HEK293 (cell line): Measurements from ENCODE around the gene ABHD8.

Experiments
- CTCF ChIA-PET: fragments of 350-600 bp; formaldehyde crosslinking; extraction: SDS; loops from one replicate; lab custom pipeline; 2021; ENCODE audit warnings: antibody characterized with exemption; lab: Yijun Ruan, JAX
- POLR2A ChIA-PET: fragments of 300-600 bp; formaldehyde crosslinking; extraction: SDS; loops from one replicate; lab custom pipeline; 2020; ENCODE audit warnings: antibody characterized with exemption, inconsistent platforms; lab: Yijun Ruan, JAX
- H3K27ac ChIP-seq: fragments of 200-500 bp; sonication (Bioruptor generic); 2 replicates; pipeline ENCODE4 v1.5.1; 2014; ENCODE audit warnings: low read depth, low read length, control low read depth, inconsistent platforms; ENCODE audit errors: extremely low read depth
- H3K36me3 ChIP-seq, 2 experiments: fragments of 200-500 bp in 1 of 2; sonication (Bioruptor generic) in 1 of 2; 1 replicate in 1 of 2; 2 replicates in 1 of 2; pipeline ENCODE4 v1.5.1; 2014 to 2017; ENCODE audit warnings: inconsistent platforms in 2 of 2, low read length in 2 of 2; ENCODE audit not compliant: control insufficient read depth in 2 of 2, insufficient read depth in 1 of 2
- H3K4me1 ChIP-seq: fragments of 200-500 bp; sonication (Bioruptor generic); 2 replicates; pipeline ENCODE4 v1.5.1; 2014; ENCODE audit warnings: mild to moderate bottlenecking, low read length, inconsistent platforms; ENCODE audit not compliant: control insufficient read depth, insufficient read depth
- H3K4me3 ChIP-seq: 2 replicates; pipeline ENCODE4 v1.5.1; 2011; ENCODE audit warnings: low read depth, mild to moderate bottlenecking, control low read depth, low read length, moderate library complexity
- H3K9me3 ChIP-seq: fragments of 200-500 bp; sonication (Bioruptor generic); 2 replicates; pipeline ENCODE4 v1.5.1; 2014; ENCODE audit warnings: low read depth, low read length, inconsistent platforms; ENCODE audit not compliant: control insufficient read depth, insufficient read depth
- GLI2 ChIP-seq: fragments of 450-650 bp; formaldehyde crosslinking; IDR thresholded peaks from 2 replicates; pipeline ENCODE4; 2017; ENCODE audit warnings: missing biosample characterization, missing genetic modification characterization, low read depth, borderline replicate concordance
- KLF7 ChIP-seq: fragments of 450-650 bp; formaldehyde crosslinking; IDR thresholded peaks from 2 replicates; pipeline ENCODE4 v1.5.1; 2016; ENCODE audit warnings: missing biosample characterization, missing genetic modification characterization, borderline replicate concordance
- KLF8 ChIP-seq: fragments of 450-650 bp; formaldehyde crosslinking; IDR thresholded peaks from 2 replicates; pipeline ENCODE4 v1.5.1; 2016; ENCODE audit warnings: missing biosample characterization, missing genetic modification characterization
- MEIS1 ChIP-seq: sonication (generic); formaldehyde crosslinking; IDR thresholded peaks from 2 replicates; pipeline ENCODE4 v1.8.1; 2022; ENCODE audit warnings: missing genetic modification reagents, mild to moderate bottlenecking, borderline replicate concordance
- TRIM28 ChIP-seq: IDR thresholded peaks from 2 replicates; pipeline ENCODE4 v1.6.1; 2011; ENCODE audit warnings: low read length, control low read depth, borderline replicate concordance
- YY1 ChIP-seq: fragments of 450-650 bp; formaldehyde crosslinking; IDR thresholded peaks from 2 replicates; pipeline ENCODE4 v1.5.1; 2018; ENCODE audit warnings: missing biosample characterization, missing genetic modification characterization
- ZNF223 ChIP-seq: fragments of 450-650 bp; formaldehyde crosslinking; IDR thresholded peaks from 2 replicates; pipeline ENCODE4 v1.5.1; 2016; ENCODE audit warnings: missing biosample characterization, missing genetic modification characterization
- ZNF571 ChIP-seq: fragments of 450-650 bp; formaldehyde crosslinking; IDR thresholded peaks from 2 replicates; pipeline ENCODE4 v1.5.0; 2017; ENCODE audit warnings: missing biosample characterization, missing genetic modification characterization
- ZNF596 ChIP-seq: fragments of 450-650 bp; IDR thresholded peaks from 2 replicates; pipeline ENCODE4 v1.5.0; 2018; ENCODE audit warnings: missing biosample characterization, mild to moderate bottlenecking, missing genetic modification characterization, moderate library complexity
- ZNF623 ChIP-seq: fragments of 450-650 bp; formaldehyde crosslinking; IDR thresholded peaks from 2 replicates; pipeline ENCODE4 v1.5.1; 2016; ENCODE audit warnings: missing biosample characterization, missing genetic modification characterization
- ZNF777 ChIP-seq: fragments of 450-650 bp; formaldehyde crosslinking; IDR thresholded peaks from 2 replicates; pipeline ENCODE4 v1.5.1; 2017; ENCODE audit warnings: missing biosample characterization, missing genetic modification characterization, borderline replicate concordance
- TF ChIP-seq, protein P1 (sequence below): fragments of 450-650 bp; formaldehyde crosslinking; IDR thresholded peaks from 2 replicates; pipeline ENCODE4 v1.5.1; 2017; ENCODE audit warnings: missing biosample characterization, missing genetic modification characterization
- TF ChIP-seq, protein P2 (sequence below): fragments of 450-650 bp; formaldehyde crosslinking; IDR thresholded peaks from 2 replicates; pipeline ENCODE4 v1.5.1; 2016; ENCODE audit warnings: missing biosample characterization, missing genetic modification characterization
- TF ChIP-seq, protein P3 (sequence below): IDR thresholded peaks from 2 replicates; pipeline ENCODE4 v1.6.1; 2011; ENCODE audit warnings: mild to moderate bottlenecking, low read depth, low read length, borderline replicate concordance
- TF ChIP-seq, protein P4 (sequence below): fragments of 450-650 bp; formaldehyde crosslinking; IDR thresholded peaks from 2 replicates; pipeline ENCODE4 v1.5.1; 2016; ENCODE audit warnings: missing biosample characterization, missing genetic modification characterization
- TF ChIP-seq, protein P5 (sequence below): fragments of 450-650 bp; formaldehyde crosslinking; IDR thresholded peaks from 2 replicates; pipeline ENCODE4 v1.5.1; 2016; ENCODE audit warnings: missing biosample characterization, missing genetic modification characterization
- TF ChIP-seq, protein P6 (sequence below): fragments of 450-650 bp; formaldehyde crosslinking; IDR thresholded peaks from 2 replicates; pipeline ENCODE4 v1.5.1; 2017; ENCODE audit warnings: missing biosample characterization, missing genetic modification characterization

ABHD8 gene

DNA sequence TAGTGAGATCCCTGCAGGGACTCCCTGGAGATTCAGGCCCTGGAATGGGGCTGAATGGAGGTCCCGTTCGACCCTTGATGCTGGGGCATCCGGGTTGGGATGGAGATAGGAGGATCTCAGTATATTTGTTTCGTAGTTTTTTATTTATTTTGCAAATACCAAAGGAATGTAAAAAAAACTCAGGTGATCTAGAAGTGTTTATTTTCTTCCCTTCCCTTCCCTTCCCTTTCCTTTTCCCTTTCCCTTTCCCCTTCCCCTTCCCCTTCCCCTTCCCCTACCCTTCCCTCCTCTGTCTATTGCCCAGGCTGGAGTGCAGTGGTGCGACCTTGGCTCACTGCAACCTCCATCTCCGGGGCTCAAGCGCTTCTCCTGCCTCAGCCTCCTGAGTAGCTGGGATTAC is 38.6 kb upstream of the ABHD8 start (continued):
- TF ChIP-seq, protein P1, sequence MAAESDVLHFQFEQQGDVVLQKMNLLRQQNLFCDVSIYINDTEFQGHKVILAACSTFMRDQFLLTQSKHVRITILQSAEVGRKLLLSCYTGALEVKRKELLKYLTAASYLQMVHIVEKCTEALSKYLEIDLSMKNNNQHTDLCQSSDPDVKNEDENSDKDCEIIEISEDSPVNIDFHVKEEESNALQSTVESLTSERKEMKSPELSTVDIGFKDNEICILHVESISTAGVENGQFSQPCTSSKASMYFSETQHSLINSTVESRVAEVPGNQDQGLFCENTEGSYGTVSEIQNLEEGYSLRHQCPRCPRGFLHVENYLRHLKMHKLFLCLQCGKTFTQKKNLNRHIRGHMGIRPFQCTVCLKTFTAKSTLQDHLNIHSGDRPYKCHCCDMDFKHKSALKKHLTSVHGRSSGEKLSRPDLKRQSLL: peak; percentile 80; the same call in 1 of the 2 replicates
- no peak for TF ChIP-seq GLI2 (tag by site-specific recombination)
- no peak for TF ChIP-seq ZNF623 (tag by site-specific recombination)
- TF ChIP-seq KLF7 (tag by site-specific recombination): no peak
- TF ChIP-seq, protein P2, sequence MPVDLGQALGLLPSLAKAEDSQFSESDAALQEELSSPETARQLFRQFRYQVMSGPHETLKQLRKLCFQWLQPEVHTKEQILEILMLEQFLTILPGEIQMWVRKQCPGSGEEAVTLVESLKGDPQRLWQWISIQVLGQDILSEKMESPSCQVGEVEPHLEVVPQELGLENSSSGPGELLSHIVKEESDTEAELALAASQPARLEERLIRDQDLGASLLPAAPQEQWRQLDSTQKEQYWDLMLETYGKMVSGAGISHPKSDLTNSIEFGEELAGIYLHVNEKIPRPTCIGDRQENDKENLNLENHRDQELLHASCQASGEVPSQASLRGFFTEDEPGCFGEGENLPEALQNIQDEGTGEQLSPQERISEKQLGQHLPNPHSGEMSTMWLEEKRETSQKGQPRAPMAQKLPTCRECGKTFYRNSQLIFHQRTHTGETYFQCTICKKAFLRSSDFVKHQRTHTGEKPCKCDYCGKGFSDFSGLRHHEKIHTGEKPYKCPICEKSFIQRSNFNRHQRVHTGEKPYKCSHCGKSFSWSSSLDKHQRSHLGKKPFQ: no peak
- TF ChIP-seq ZNF777: no peak
- no peak for TF ChIP-seq YY1 (tag by site-specific recombination)
- no peak for TF ChIP-seq ZNF571 (tag by site-specific recombination)
- TF ChIP-seq ZNF596 (tag by site-specific recombination): no peak
- TF ChIP-seq TRIM28: no peak
- TF ChIP-seq, protein P3, sequence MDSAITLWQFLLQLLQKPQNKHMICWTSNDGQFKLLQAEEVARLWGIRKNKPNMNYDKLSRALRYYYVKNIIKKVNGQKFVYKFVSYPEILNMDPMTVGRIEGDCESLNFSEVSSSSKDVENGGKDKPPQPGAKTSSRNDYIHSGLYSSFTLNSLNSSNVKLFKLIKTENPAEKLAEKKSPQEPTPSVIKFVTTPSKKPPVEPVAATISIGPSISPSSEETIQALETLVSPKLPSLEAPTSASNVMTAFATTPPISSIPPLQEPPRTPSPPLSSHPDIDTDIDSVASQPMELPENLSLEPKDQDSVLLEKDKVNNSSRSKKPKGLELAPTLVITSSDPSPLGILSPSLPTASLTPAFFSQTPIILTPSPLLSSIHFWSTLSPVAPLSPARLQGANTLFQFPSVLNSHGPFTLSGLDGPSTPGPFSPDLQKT: no peak

DNA sequence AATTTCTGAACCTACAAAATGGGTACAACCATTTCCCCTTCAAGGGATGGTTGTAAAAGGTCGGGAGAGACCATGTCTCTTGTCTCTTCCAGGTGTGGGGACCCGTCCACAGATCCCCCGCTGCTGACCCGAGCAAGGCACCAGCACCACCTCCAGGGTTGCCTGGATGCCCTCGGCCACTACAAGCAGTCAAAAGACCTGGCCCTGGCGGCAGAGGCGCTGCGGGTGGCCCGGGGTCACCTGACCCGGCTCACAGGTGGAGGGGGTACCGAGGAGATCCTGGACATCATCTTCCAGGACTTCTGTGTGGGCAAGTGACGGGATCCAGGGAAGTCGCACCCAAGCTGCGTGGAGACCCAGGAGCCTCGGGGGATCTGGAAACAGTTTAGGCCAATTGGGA is 38.2 kb upstream of the ABHD8 start:
- CTCF ChIA-PET: interaction anchor here (0.6 to 3.1 kb wide), 2 partner anchors 48 to 1247 kb away, joined by 4 to 9 read pairs; no protein-coding TSS in a partner anchor
- Histone ChIP-seq H3K4me1 (peaks cover 4% of the 10 kb centered on the region; the same call in 1 of the 2 replicates), H3K4me3 (no peak overlapping the region)
- TF ChIP-seq, protein P4, sequence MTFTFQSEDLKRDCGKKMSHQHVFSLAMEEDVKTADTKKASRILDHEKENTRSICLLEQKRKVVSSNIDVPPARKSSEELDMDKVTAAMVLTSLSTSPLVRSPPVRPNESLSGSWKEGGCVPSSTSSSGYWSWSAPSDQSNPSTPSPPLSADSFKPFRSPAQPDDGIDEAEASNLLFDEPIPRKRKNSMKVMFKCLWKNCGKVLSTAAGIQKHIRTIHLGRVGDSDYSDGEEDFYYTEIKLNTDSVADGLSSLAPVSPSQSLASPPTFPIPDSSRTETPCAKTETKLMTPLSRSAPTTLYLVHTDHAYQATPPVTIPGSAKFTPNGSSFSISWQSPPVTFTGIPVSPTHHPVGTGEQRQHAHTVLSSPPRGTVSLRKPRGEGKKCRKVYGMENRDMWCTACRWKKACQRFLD (tag by site-specific recombination): no peak
- TF ChIP-seq MEIS1: no peak
- TF ChIP-seq, protein P3: no peak
- TF ChIP-seq, protein P2: no peak
- TF ChIP-seq ZNF223 (tag by site-specific recombination): no peak
- TF ChIP-seq, protein P5, sequence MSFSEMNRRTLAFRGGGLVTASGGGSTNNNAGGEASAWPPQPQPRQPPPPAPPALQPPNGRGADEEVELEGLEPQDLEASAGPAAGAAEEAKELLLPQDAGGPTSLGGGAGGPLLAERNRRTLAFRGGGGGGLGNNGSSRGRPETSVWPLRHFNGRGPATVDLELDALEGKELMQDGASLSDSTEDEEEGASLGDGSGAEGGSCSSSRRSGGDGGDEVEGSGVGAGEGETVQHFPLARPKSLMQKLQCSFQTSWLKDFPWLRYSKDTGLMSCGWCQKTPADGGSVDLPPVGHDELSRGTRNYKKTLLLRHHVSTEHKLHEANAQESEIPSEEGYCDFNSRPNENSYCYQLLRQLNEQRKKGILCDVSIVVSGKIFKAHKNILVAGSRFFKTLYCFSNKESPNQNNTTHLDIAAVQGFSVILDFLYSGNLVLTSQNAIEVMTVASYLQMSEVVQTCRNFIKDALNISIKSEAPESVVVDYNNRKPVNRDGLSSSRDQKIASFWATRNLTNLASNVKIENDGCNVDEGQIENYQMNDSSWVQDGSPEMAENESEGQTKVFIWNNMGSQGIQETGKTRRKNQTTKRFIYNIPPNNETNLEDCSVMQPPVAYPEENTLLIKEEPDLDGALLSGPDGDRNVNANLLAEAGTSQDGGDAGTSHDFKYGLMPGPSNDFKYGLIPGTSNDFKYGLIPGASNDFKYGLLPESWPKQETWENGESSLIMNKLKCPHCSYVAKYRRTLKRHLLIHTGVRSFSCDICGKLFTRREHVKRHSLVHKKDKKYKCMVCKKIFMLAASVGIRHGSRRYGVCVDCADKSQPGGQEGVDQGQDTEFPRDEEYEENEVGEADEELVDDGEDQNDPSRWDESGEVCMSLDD (tag by site-specific recombination): no peak
- no peak for TF ChIP-seq KLF8 (tag by site-specific recombination)
- TF ChIP-seq, protein P6, sequence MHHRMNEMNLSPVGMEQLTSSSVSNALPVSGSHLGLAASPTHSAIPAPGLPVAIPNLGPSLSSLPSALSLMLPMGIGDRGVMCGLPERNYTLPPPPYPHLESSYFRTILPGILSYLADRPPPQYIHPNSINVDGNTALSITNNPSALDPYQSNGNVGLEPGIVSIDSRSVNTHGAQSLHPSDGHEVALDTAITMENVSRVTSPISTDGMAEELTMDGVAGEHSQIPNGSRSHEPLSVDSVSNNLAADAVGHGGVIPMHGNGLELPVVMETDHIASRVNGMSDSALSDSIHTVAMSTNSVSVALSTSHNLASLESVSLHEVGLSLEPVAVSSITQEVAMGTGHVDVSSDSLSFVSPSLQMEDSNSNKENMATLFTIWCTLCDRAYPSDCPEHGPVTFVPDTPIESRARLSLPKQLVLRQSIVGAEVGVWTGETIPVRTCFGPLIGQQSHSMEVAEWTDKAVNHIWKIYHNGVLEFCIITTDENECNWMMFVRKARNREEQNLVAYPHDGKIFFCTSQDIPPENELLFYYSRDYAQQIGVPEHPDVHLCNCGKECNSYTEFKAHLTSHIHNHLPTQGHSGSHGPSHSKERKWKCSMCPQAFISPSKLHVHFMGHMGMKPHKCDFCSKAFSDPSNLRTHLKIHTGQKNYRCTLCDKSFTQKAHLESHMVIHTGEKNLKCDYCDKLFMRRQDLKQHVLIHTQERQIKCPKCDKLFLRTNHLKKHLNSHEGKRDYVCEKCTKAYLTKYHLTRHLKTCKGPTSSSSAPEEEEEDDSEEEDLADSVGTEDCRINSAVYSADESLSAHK (tag by site-specific recombination): peak; percentile 75
- TF ChIP-seq, all 188 proteins: peak for 1
- no peaks in the 10 kb centered on the region for H3K9me3 ChIP-seq
- POLR2A ChIA-PET: no interaction called here
- peaks cover 0 to 28% of the 10 kb centered on the region in 2 experiments; a peak in 2 of 3 replicates for H3K36me3 ChIP-seq
- no peak overlapping the region for H3K27ac ChIP-seq
